Ascending aorta (tissue), 2 donors: ENCODE data around the gene ARHGEF4. TPM values are rescaled to one million over a fixed set of nuclear protein-coding genes. Genes with fewer than 3 reads are reported as not detected.

Experiments
- DNase-seq, 2 donors: peaks; one replicate each; pipeline ENCODE4 v3.0.0-alpha.2; 2019; ENCODE audit warnings: low spot score in 2 of 2
- H3K27ac ChIP-seq, 2 donors: fragments of 200-600 bp; sonication (generic); one replicate each; pipeline ENCODE4 v1.5.1; 2016 to 2017; ENCODE audit warnings: mild to moderate bottlenecking in 1 of 2
- H3K27me3 ChIP-seq: fragments of 200-600 bp; sonication (generic); one replicate; pipeline ENCODE4 v1.5.1; 2017
- H3K36me3 ChIP-seq, 2 donors: fragments of 200-600 bp; sonication (generic); one replicate each; pipeline ENCODE4 v1.5.1; 2016
- H3K4me1 ChIP-seq, 2 donors: fragments of 200-600 bp; sonication (generic); one replicate each; pipeline ENCODE4 v1.5.1; 2016 to 2017; ENCODE audit warnings: mild to moderate bottlenecking in 1 of 2
- H3K4me3 ChIP-seq, 2 donors: fragments of 200-600 bp; sonication (generic); one replicate each; pipeline ENCODE4 v1.5.1; 2016 to 2017; ENCODE audit warnings: mild to moderate bottlenecking in 1 of 2
- H3K9me3 ChIP-seq, 2 donors: fragments of 200-600 bp; sonication (generic); one replicate each; pipeline ENCODE4 v1.5.1; 2016
- intact Hi-C: fragments of 100-400 bp; cut with DNase I; formaldehyde crosslinking; loops from one replicate; pipeline ENCODE4 v1.15.1; 2023
- total RNA-seq: library from RNA; depleted of rRNA; stranded (reverse); fragments of >200 nt; gene quantifications from one replicate; pipeline ENCODE4 v1.1.0, GENCODE V29; 2016
- TF ChIP-seq, protein P1 (sequence below), 3 experiments: fragments of 200-600 bp in 2 of 3; fragments of 450-650 bp in 1 of 3; sonication (generic) in 2 of 3; IDR thresholded peaks; one replicate each; pipeline ENCODE4 v1.5.1; 2016 to 2019; ENCODE audit warnings: antibody characterized with exemption in 3 of 3, mild to moderate bottlenecking in 1 of 3, moderate library complexity in 1 of 3

Gene ARHGEF4
- total RNA-seq, 1 donor from 2014 or later: 9.6 TPM

DNA sequence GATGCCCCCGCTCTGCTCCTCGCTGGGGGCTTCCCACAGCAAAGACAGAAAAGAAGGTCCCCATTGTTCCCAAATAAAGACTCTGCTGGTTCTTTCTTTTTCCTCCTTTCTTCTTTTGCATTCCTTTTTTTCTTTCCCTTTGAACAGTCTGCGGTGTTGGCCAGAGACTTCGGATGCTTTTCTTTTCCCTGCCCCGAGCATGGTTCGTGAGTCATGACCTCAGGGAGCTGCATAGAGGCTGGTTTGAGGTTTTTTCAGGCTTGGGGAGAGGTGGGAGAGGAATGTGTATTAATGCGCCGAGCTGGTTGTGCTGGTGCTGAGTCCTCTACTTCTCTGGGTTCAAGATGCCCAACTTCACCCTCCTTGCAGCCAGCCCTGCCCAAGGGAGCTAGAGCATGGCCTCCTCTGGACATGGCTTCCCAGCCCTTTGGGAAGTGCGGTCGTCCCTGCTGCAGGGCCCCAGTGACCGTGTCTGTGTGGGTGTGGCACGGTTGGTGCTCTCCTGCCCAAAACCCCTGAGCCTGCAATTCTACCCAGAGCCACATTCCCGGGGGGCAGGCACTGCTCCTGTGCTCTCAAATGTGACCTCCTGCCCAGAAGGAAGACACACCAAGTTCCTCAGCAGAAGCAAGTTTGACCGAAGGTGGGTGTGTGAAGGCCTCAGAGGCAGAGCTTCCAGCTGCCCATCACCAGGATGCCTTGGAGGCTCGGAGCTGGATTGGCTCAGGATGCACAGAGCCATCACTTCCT is 9.0 kb upstream of the ARHGEF4 start:
- H3K27ac ChIP-seq: no peak overlapping the region
- intact Hi-C loops: no loop called here

DNA sequence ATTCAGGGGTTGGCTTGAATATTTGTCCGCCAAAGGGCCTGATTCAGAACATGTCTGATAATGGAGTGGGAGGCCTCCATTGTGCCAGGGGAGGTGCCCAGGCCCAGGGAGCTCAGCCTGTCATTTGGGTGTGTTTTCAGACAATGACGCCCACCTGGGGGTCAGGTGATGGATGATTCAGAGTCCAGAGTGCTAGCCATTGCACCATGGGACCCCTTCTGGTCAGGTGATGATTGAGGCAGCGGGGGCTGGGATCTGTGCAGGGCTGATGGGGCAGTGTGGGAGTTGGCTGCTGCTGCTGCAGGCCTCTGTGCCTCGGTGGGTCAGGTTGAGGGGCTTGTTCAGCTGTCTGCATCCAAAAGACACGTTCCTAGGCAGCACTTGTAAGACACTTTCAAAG is 8.3 kb upstream of the ARHGEF4 start:
- Histone ChIP-seq H3K27ac (no peak overlapping the region), H3K27me3 (no peaks in the 10 kb centered on the region), H3K4me1 (no peaks in the 10 kb centered on the region), H3K9me3 (no peaks in the 10 kb centered on the region), H3K4me3 (no peak overlapping the region), H3K36me3 (no peaks in the 10 kb centered on the region)
- no peak for DNase-seq
- intact Hi-C loops: no loop called here
- TF ChIP-seq, protein P1, sequence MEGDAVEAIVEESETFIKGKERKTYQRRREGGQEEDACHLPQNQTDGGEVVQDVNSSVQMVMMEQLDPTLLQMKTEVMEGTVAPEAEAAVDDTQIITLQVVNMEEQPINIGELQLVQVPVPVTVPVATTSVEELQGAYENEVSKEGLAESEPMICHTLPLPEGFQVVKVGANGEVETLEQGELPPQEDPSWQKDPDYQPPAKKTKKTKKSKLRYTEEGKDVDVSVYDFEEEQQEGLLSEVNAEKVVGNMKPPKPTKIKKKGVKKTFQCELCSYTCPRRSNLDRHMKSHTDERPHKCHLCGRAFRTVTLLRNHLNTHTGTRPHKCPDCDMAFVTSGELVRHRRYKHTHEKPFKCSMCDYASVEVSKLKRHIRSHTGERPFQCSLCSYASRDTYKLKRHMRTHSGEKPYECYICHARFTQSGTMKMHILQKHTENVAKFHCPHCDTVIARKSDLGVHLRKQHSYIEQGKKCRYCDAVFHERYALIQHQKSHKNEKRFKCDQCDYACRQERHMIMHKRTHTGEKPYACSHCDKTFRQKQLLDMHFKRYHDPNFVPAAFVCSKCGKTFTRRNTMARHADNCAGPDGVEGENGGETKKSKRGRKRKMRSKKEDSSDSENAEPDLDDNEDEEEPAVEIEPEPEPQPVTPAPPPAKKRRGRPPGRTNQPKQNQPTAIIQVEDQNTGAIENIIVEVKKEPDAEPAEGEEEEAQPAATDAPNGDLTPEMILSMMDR (IDR thresholded peaks at IDR 0.05): no peak

More for the DNA sequence above, 9.0 kb upstream of the ARHGEF4 start:
- Histone ChIP-seq H3K4me3 (no peak overlapping the region), H3K9me3 (no peaks in the 10 kb centered on the region), H3K27me3 (no peaks in the 10 kb centered on the region), H3K4me1 (no peaks in the 10 kb centered on the region), H3K36me3 (no peaks in the 10 kb centered on the region)
- TF ChIP-seq, protein P1 (IDR thresholded peaks at IDR 0.05): no peak
- DNase-seq: no peak

GRCh38 chr2:130829015-130829414 is 7.7 kb upstream of the ARHGEF4 start:
- H3K4me3 ChIP-seq: no peak overlapping the region
- H3K27me3 ChIP-seq: no peaks in the 10 kb centered on the region
- TF ChIP-seq, protein P1 (IDR thresholded peaks at IDR 0.05): no peak
- no peak overlapping the region for H3K27ac ChIP-seq
- DNase-seq: no peak
- intact Hi-C loops: no loop called here
- no peaks in the 10 kb centered on the region for H3K36me3 ChIP-seq
- H3K9me3 ChIP-seq: no peaks in the 10 kb centered on the region
- H3K4me1 ChIP-seq: no peaks in the 10 kb centered on the region

GRCh38 chr2:130830538-130830937 is 6.2 kb upstream of the ARHGEF4 start:
- no peaks in the 10 kb centered on the region for H3K9me3 ChIP-seq
- H3K4me1 ChIP-seq: no peaks in the 10 kb centered on the region
- no peak overlapping the region for H3K4me3 ChIP-seq
- intact Hi-C loops: no loop called here
- TF ChIP-seq, protein P1 (IDR thresholded peaks at IDR 0.05): no peak
- no peak overlapping the region for H3K27ac ChIP-seq
- H3K27me3 ChIP-seq: no peaks in the 10 kb centered on the region
- no peaks in the 10 kb centered on the region for H3K36me3 ChIP-seq
- no peak for DNase-seq

DNA sequence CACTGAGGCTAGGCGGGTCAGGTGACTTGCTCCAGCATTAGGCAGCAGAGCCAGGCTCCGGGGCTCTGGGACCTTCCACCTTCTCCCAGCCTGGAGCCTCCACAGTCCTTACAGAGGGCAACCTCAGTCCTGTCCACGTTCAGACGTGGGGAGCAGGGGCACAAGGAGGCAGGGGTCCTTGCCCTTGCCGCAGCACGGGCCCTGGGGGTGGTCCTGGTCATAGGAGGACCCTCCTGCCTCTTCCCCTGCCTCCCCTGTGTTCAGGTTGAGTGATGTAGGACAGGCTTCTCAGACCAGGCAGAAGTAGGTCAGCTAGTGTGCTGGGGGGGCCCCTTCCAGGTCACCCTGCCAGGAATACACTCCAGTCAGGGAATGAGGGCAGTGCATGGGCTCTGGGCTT is 5.4 kb upstream of the ARHGEF4 start:
- Histone ChIP-seq H3K27me3 (no peaks in the 10 kb centered on the region), H3K9me3 (no peaks in the 10 kb centered on the region), H3K4me3 (no peak overlapping the region), H3K36me3 (no peaks in the 10 kb centered on the region), H3K4me1 (no peaks in the 10 kb centered on the region), H3K27ac (no peak overlapping the region)
- TF ChIP-seq, protein P1 (IDR thresholded peaks at IDR 0.05): no peak
- intact Hi-C loops: no loop called here
- no peak for DNase-seq
